Ascending aorta (tissue), 2 donors: ENCODE data around the gene MYO1B. TPM values are rescaled to one million over a fixed set of nuclear protein-coding genes. Genes with fewer than 3 reads are reported as not detected.

Experiments used
- DNase-seq, 2 donors: peaks; one replicate each; pipeline ENCODE4 v3.0.0-alpha.2; 2019; ENCODE audit warnings: low spot score in 2 of 2
- H3K27ac ChIP-seq, 2 donors: fragments of 200-600 bp; sonication (generic); one replicate each; pipeline ENCODE4 v1.5.1; 2016 to 2017; ENCODE audit warnings: mild to moderate bottlenecking in 1 of 2
- H3K27me3 ChIP-seq: fragments of 200-600 bp; sonication (generic); one replicate; pipeline ENCODE4 v1.5.1; 2017
- H3K36me3 ChIP-seq, 2 donors: fragments of 200-600 bp; sonication (generic); one replicate each; pipeline ENCODE4 v1.5.1; 2016
- H3K4me1 ChIP-seq, 2 donors: fragments of 200-600 bp; sonication (generic); one replicate each; pipeline ENCODE4 v1.5.1; 2016 to 2017; ENCODE audit warnings: mild to moderate bottlenecking in 1 of 2
- H3K4me3 ChIP-seq, 2 donors: fragments of 200-600 bp; sonication (generic); one replicate each; pipeline ENCODE4 v1.5.1; 2016 to 2017; ENCODE audit warnings: mild to moderate bottlenecking in 1 of 2
- H3K9me3 ChIP-seq, 2 donors: fragments of 200-600 bp; sonication (generic); one replicate each; pipeline ENCODE4 v1.5.1; 2016
- CTCF ChIP-seq, 3 experiments: fragments of 200-600 bp in 2 of 3; fragments of 450-650 bp in 1 of 3; sonication (generic) in 2 of 3; IDR thresholded peaks; one replicate each; pipeline ENCODE4 v1.5.1; 2016 to 2019; ENCODE audit warnings: antibody characterized with exemption in 3 of 3, mild to moderate bottlenecking in 1 of 3, moderate library complexity in 1 of 3
- intact Hi-C: fragments of 100-400 bp; cut with DNase I; formaldehyde crosslinking; loops from one replicate; pipeline ENCODE4 v1.15.1; 2023
- total RNA-seq: library from RNA; depleted of rRNA; stranded (reverse); fragments of >200 nt; gene quantifications from one replicate; pipeline ENCODE4 v1.1.0, GENCODE V29; 2016

MYO1B gene
- total RNA-seq, 1 donor from 2014 or later, result 27.4 TPM

- Histone ChIP-seq H3K4me1 (peaks cover 0 to 14% of the 10 kb centered on the region in 2 donors), H3K27me3 (no peaks in the 10 kb centered on the region), H3K36me3 (peaks cover 8 to 10% of the 10 kb centered on the region in 2 donors), H3K4me3 (no peak overlapping the region), H3K9me3 (no peaks in the 10 kb centered on the region), H3K27ac (no peak overlapping the region)
- no peak for TF ChIP-seq CTCF (IDR thresholded peaks at IDR 0.05)
- intact Hi-C loops, result no loop called here
- DNase-seq, result no peak
Observed at GRCh38 chr2:191405546-191405945, 160.3 kb downstream of the MYO1B start.

GRCh38 chr2:191410646-191411436, 165.6 kb downstream of the MYO1B start:
- Histone ChIP-seq H3K4me1 (peaks cover 0 to 28% of the 10 kb centered on the region in 2 donors), H3K4me3 (no peak overlapping the region), H3K27me3 (no peaks in the 10 kb centered on the region), H3K27ac (peak overlapping the region; percentile 53 to 71), H3K9me3 (no peaks in the 10 kb centered on the region), H3K36me3 (peaks cover 8 to 33% of the 10 kb centered on the region in 2 donors)
- intact Hi-C loops, result loop anchor here (5.0 kb wide), 1 partner anchor 244 kb away; no protein-coding TSS in a partner anchor
- peak in 1 of 2 donors; percentile 70 for DNase-seq
- no peak for TF ChIP-seq CTCF (IDR thresholded peaks at IDR 0.05)

GRCh38 chr2:191411472-191411871, 166.3 kb downstream of the MYO1B start:
- intact Hi-C loops, result loop anchor here (5.0 kb wide), 1 partner anchor 244 kb away; no protein-coding TSS in a partner anchor
- H3K4me1 ChIP-seq, result peaks cover 0 to 28% of the 10 kb centered on the region in 2 donors
- no peak for DNase-seq
- H3K27ac ChIP-seq, result peak overlapping the region; percentile 53 to 71
- H3K4me3 ChIP-seq, result no peak overlapping the region
- no peak for TF ChIP-seq CTCF (IDR thresholded peaks at IDR 0.05)
- H3K27me3 ChIP-seq, result no peaks in the 10 kb centered on the region
- no peaks in the 10 kb centered on the region for H3K9me3 ChIP-seq
- H3K36me3 ChIP-seq, result peaks cover 13 to 40% of the 10 kb centered on the region in 2 donors

GRCh38 chr2:191412353-191412752, 167.1 kb downstream of the MYO1B start:
- Histone ChIP-seq H3K4me1 (peaks cover 0 to 28% of the 10 kb centered on the region in 2 donors), H3K27me3 (no peaks in the 10 kb centered on the region), H3K9me3 (no peaks in the 10 kb centered on the region), H3K36me3 (peaks cover 14 to 46% of the 10 kb centered on the region in 2 donors), H3K4me3 (no peak overlapping the region), H3K27ac (peak overlapping the region; percentile 53 to 71)
- intact Hi-C loops, result loop anchor here (5.0 kb wide), 1 partner anchor 245 kb away; no protein-coding TSS in a partner anchor
- TF ChIP-seq CTCF (IDR thresholded peaks at IDR 0.05), result no peak
- DNase-seq, result no peak

GRCh38 chr2:191415101-191415500, 169.9 kb downstream of the MYO1B start:
- no peak for TF ChIP-seq CTCF (IDR thresholded peaks at IDR 0.05)
- H3K4me3 ChIP-seq, result no peak overlapping the region
- H3K9me3 ChIP-seq, result no peaks in the 10 kb centered on the region
- H3K4me1 ChIP-seq, result peaks cover 0 to 26% of the 10 kb centered on the region in 2 donors
- H3K27ac ChIP-seq, result no peak overlapping the region
- no peaks in the 10 kb centered on the region for H3K27me3 ChIP-seq
- H3K36me3 ChIP-seq, result peaks cover 10 to 45% of the 10 kb centered on the region in 2 donors
- intact Hi-C loops, result no loop called here
- DNase-seq, result no peak
